MM.1S (cell line): ENCODE results near the gene FBXW7.
A peak's percentile ranks its signal among the peaks of the same experiment; 100 is the strongest.

Source experiments
- DNase-seq: peaks from one replicate; pipeline ENCODE4 v3.0.0-alpha.2; 2015
- H2AFZ ChIP-seq: fragments of 300-600 bp; sonication (generic); 2 replicates; pipeline ENCODE4 v1.6.0; 2016; ENCODE audit warnings: antibody characterized with exemption, low read length
- H3F3A ChIP-seq: fragments of 300-600 bp; sonication (generic); 2 replicates; pipeline ENCODE4 v1.6.1; 2016; ENCODE audit warnings: mild to moderate bottlenecking, antibody characterized with exemption, low read length, moderate library complexity, mixed read lengths; ENCODE audit not compliant: insufficient read depth
- H3K27ac ChIP-seq: fragments of 300-600 bp; sonication (generic); 2 replicates; pipeline ENCODE4 v1.5.1; 2016; ENCODE audit warnings: mild to moderate bottlenecking, low read length
- H3K27me3 ChIP-seq: fragments of 300-600 bp; sonication (generic); replicated peaks from 2 replicates; pipeline ENCODE4 v1.6.0; 2016; ENCODE audit warnings: low read length; ENCODE audit not compliant: insufficient read depth
- H3K36me3 ChIP-seq: fragments of 300-600 bp; sonication (generic); replicated peaks from 2 replicates; pipeline ENCODE4 v1.6.1; 2016; ENCODE audit warnings: mild to moderate bottlenecking, low read length, mixed read lengths; ENCODE audit not compliant: insufficient read depth
- H3K4me1 ChIP-seq: fragments of 300-600 bp; sonication (generic); 2 replicates; pipeline ENCODE4 v1.6.1; 2016; ENCODE audit warnings: low read length, mixed read lengths
- H3K4me2 ChIP-seq: fragments of 300-600 bp; sonication (generic); 2 replicates; pipeline ENCODE4 v1.6.0; 2016; ENCODE audit warnings: low read depth, low read length
- H3K4me3 ChIP-seq: fragments of 300-600 bp; sonication (generic); 2 replicates; pipeline ENCODE4 v1.5.1; 2016; ENCODE audit warnings: low read length, mixed read lengths
- H3K79me2 ChIP-seq: fragments of 300-600 bp; sonication (generic); 2 replicates; pipeline ENCODE4 v1.6.1; 2016; ENCODE audit warnings: mixed run types, low read length, mixed read lengths
- H3K9ac ChIP-seq: fragments of 300-600 bp; sonication (generic); 2 replicates; pipeline ENCODE4 v1.6.1; 2016; ENCODE audit warnings: low read length, mixed read lengths
- H3K9me2 ChIP-seq: fragments of 300-600 bp; sonication (generic); replicated peaks from 2 replicates; pipeline ENCODE4 v1.6.1; 2016; ENCODE audit warnings: mild to moderate bottlenecking, low read length, mixed read lengths; ENCODE audit not compliant: insufficient read depth
- H3K9me3 ChIP-seq: fragments of 300-600 bp; sonication (generic); replicated peaks from 2 replicates; pipeline ENCODE4 v1.6.1; 2016; ENCODE audit warnings: mild to moderate bottlenecking, low read length, mixed read lengths; ENCODE audit not compliant: insufficient read depth
- H4K20me1 ChIP-seq: fragments of 300-600 bp; sonication (generic); 2 replicates; pipeline ENCODE4 v1.6.1; 2016; ENCODE audit warnings: mild to moderate bottlenecking, low read length, moderate library complexity, mixed read lengths; ENCODE audit not compliant: insufficient read depth
- CTCF ChIP-seq: fragments of 300-600 bp; sonication (generic); IDR thresholded peaks from 2 replicates; pipeline ENCODE4 v1.5.1; 2016; ENCODE audit warnings: antibody characterized with exemption, low read length, mixed read lengths
- EZH2 ChIP-seq: fragments of 300-600 bp; sonication (generic); optimal IDR thresholded peaks from 2 replicates; pipeline ENCODE3; 2017; ENCODE audit warnings: low read depth, mild to moderate bottlenecking, antibody characterized with exemption, low read length, mixed read lengths
- EZH2phosphoT487 ChIP-seq: fragments of 300-600 bp; sonication (generic); IDR thresholded peaks from 2 replicates; pipeline ENCODE4 v1.6.1; 2018; ENCODE audit warnings: antibody characterized with exemption, low read length

Gene FBXW7

GRCh38 chr4:152535903-152536544 lies at the start of gene FBXW7:
Gene FBXW7 (minus strand): TSS chr4:152536092. CDS start chr4:152411803, 124,289 bp downstream.
- peak within 1 kb of the TSS; percentile 85 for H3K4me2 ChIP-seq
- TF ChIP-seq EZH2phosphoT487 (no peak), CTCF (no peak), EZH2 (no peak)
- H3K36me3 ChIP-seq: no peaks in the 10 kb centered on the region
- no peaks in the 10 kb centered on the region for H3K27me3 ChIP-seq
- H3K9me2 ChIP-seq: no peaks in the 10 kb centered on the region
- peak within 1 kb of the TSS; percentile 94 for H3K4me3 ChIP-seq
- H3K9me3 ChIP-seq: no peaks in the 10 kb centered on the region
- peak within 1 kb of the TSS; percentile 97 for H3K27ac ChIP-seq
- no peaks in the 10 kb centered on the region for H4K20me1 ChIP-seq
- H3F3A ChIP-seq: peaks cover 25% of the 10 kb centered on the region
- H3K4me1 ChIP-seq: peaks cover 29% of the 10 kb centered on the region
- H2AFZ ChIP-seq: peak within 1 kb of the TSS; percentile 76
- H3K79me2 ChIP-seq: peaks cover 96% of the 10 kb centered on the region
- DNase-seq: peak; percentile 99
- H3K9ac ChIP-seq: peak within 1 kb of the TSS; percentile 93

GRCh38 chr4:152585023-152585441 lies 49.1 kb upstream of the FBXW7 start:
- H3K9ac ChIP-seq: peak overlapping the region; percentile 58
- H3K27ac ChIP-seq: peak overlapping the region; percentile 88
- H3K36me3 ChIP-seq: no peaks in the 10 kb centered on the region
- H2AFZ ChIP-seq: peak overlapping the region; percentile 91
- peak overlapping the region; percentile 79 for H3K4me2 ChIP-seq
- peak overlapping the region; percentile 44 for H3K4me3 ChIP-seq
- no peaks in the 10 kb centered on the region for H4K20me1 ChIP-seq
- peak; percentile 76 for DNase-seq
- H3K4me1 ChIP-seq: peaks cover 48% of the 10 kb centered on the region
- H3F3A ChIP-seq: peaks cover 17% of the 10 kb centered on the region
- no peaks in the 10 kb centered on the region for H3K27me3 ChIP-seq
- TF ChIP-seq EZH2 (no peak), EZH2phosphoT487 (no peak)
- no peaks in the 10 kb centered on the region for H3K79me2 ChIP-seq
- no peaks in the 10 kb centered on the region for H3K9me3 ChIP-seq
- no peaks in the 10 kb centered on the region for H3K9me2 ChIP-seq

- Histone ChIP-seq H2AFZ (no peak overlapping the region), H3K27ac (no peak overlapping the region), H3K9me3 (no peaks in the 10 kb centered on the region), H3F3A (peaks cover 20% of the 10 kb centered on the region), H3K9ac (no peak overlapping the region), H3K4me3 (no peak overlapping the region), H3K4me1 (peaks cover 35% of the 10 kb centered on the region), H4K20me1 (no peaks in the 10 kb centered on the region), H3K79me2 (no peaks in the 10 kb centered on the region), H3K9me2 (no peaks in the 10 kb centered on the region), H3K36me3 (no peaks in the 10 kb centered on the region), H3K27me3 (no peaks in the 10 kb centered on the region), H3K4me2 (no peak overlapping the region)
- no peak for DNase-seq
- TF ChIP-seq CTCF (no peak), EZH2phosphoT487 (no peak), EZH2 (no peak)
These were observed 45.8 kb upstream of the FBXW7 start for GRCh38 chr4:152581536-152582160.
